H9 (cell line): ENCODE measurements around the gene LMF2. TPM values are rescaled to one million over a fixed set of nuclear protein-coding genes. Genes with fewer than 3 reads are reported as not detected.

Experiments
- DNase-seq: peaks from one replicate; pipeline ENCODE4 v3.0.0-alpha.2; 2017
- H2AFZ ChIP-seq: one replicate; pipeline ENCODE4 v1.6.1; 2013; ENCODE audit warnings: mild to moderate bottlenecking, low read length, control low read depth, moderate library complexity
- H2AK5ac ChIP-seq: 2 replicates; pipeline ENCODE4 v1.6.1; 2013; ENCODE audit warnings: low read length, control low read depth, mixed read lengths; ENCODE audit not compliant: insufficient read length
- H2BK120ac ChIP-seq: one replicate; pipeline ENCODE4 v1.6.1; 2013; ENCODE audit warnings: low read depth, mild to moderate bottlenecking, low read length, control low read depth, inconsistent platforms; ENCODE audit not compliant: poor library complexity, severe bottlenecking
- H2BK12ac ChIP-seq: 2 replicates; pipeline ENCODE4 v1.6.1; 2013; ENCODE audit warnings: low read length, control low read depth, mixed read lengths, low read depth; ENCODE audit not compliant: insufficient read length
- H2BK15ac ChIP-seq: 2 replicates; pipeline ENCODE4 v1.6.1; 2013; ENCODE audit warnings: low read depth, low read length, control low read depth
- H2BK20ac ChIP-seq: one replicate; pipeline ENCODE4 v1.6.1; 2013; ENCODE audit warnings: low read depth, mild to moderate bottlenecking, low read length, control low read depth, inconsistent platforms; ENCODE audit not compliant: poor library complexity, severe bottlenecking
- H2BK5ac ChIP-seq: 2 replicates; pipeline ENCODE4 v1.6.1; 2013; ENCODE audit warnings: low read length, control low read depth, mixed read lengths; ENCODE audit not compliant: insufficient read length
- H3K14ac ChIP-seq: 2 replicates; pipeline ENCODE4 v1.6.1; 2013; ENCODE audit warnings: low read length, control low read depth; ENCODE audit not compliant: insufficient read depth
- H3K18ac ChIP-seq: 2 replicates; pipeline ENCODE4 v1.6.1; 2013; ENCODE audit warnings: low read depth, mild to moderate bottlenecking, mixed read lengths, low read length, control low read depth; ENCODE audit not compliant: insufficient read length
- H3K23ac ChIP-seq: 2 replicates; pipeline ENCODE4 v1.6.1; 2013; ENCODE audit warnings: low read length, control low read depth, mixed read lengths, low read depth; ENCODE audit not compliant: insufficient read length
- H3K23me2 ChIP-seq: 2 replicates; pipeline ENCODE4 v1.6.1; 2013; ENCODE audit warnings: low read depth, mild to moderate bottlenecking, mixed read lengths, low read length, control low read depth; ENCODE audit not compliant: insufficient read length, poor library complexity, severe bottlenecking
- H3K27ac ChIP-seq: 2 replicates; pipeline ENCODE4 v1.5.1; 2013; ENCODE audit warnings: low read length, control low read depth, mixed read lengths, low read depth; ENCODE audit not compliant: insufficient read length
- H3K27me3 ChIP-seq: 2 replicates; pipeline ENCODE4 v1.6.1; 2013; ENCODE audit warnings: low read length, control low read depth, inconsistent platforms; ENCODE audit not compliant: insufficient read depth
- H3K4ac ChIP-seq: 2 replicates; pipeline ENCODE4 v1.6.1; 2013; ENCODE audit warnings: low read depth, mild to moderate bottlenecking, control low read depth, inconsistent platforms, low read length, moderate library complexity
- H3K4me1 ChIP-seq: 2 replicates; pipeline ENCODE4 v1.6.1; 2013; ENCODE audit warnings: low read length, control low read depth, inconsistent platforms; ENCODE audit not compliant: insufficient read depth
- H3K4me2 ChIP-seq: 2 replicates; pipeline ENCODE4 v1.6.1; 2013; ENCODE audit warnings: low read length, control low read depth, mixed read lengths; ENCODE audit not compliant: insufficient read length, insufficient read depth
- H3K56ac ChIP-seq: 2 replicates; pipeline ENCODE4 v1.6.1; 2013; ENCODE audit warnings: low read depth, mild to moderate bottlenecking, mixed read lengths, low read length, control low read depth; ENCODE audit not compliant: insufficient read length
- H3K79me1 ChIP-seq: 2 replicates; pipeline ENCODE4 v1.6.1; 2013; ENCODE audit warnings: low read depth, mild to moderate bottlenecking, moderate library complexity, low read length, control low read depth, inconsistent platforms; ENCODE audit not compliant: insufficient read depth, poor library complexity, severe bottlenecking
- H3K79me2 ChIP-seq: 2 replicates; pipeline ENCODE4 v1.6.1; 2013; ENCODE audit warnings: low read length, control low read depth, inconsistent platforms; ENCODE audit not compliant: insufficient read depth
- H3K9ac ChIP-seq: 2 replicates; pipeline ENCODE4 v1.6.1; 2013; ENCODE audit warnings: low read length, control low read depth, mixed read lengths; ENCODE audit not compliant: insufficient read length; ENCODE audit errors: extremely low read depth
- H3K9me3 ChIP-seq: one replicate; pipeline ENCODE4 v1.6.1; 2013; ENCODE audit warnings: low read depth, low read length, inconsistent platforms; ENCODE audit not compliant: control insufficient read depth
- H3T11ph ChIP-seq: one replicate; pipeline ENCODE4 v1.6.1; 2013; ENCODE audit warnings: mild to moderate bottlenecking, low read length, control low read depth, inconsistent platforms
- H4K20me1 ChIP-seq: one replicate; pipeline ENCODE4 v1.6.1; 2013; ENCODE audit not compliant: control insufficient read depth, insufficient read length, insufficient read depth
- H4K5ac ChIP-seq: 2 replicates; pipeline ENCODE4 v1.6.1; 2013; ENCODE audit warnings: low read depth, mild to moderate bottlenecking, mixed read lengths, low read length, control low read depth; ENCODE audit not compliant: insufficient read length
- H4K8ac ChIP-seq: replicated peaks from 2 replicates; pipeline ENCODE4 v1.6.1; 2013; ENCODE audit warnings: low read length, control low read depth, mixed read lengths, low read depth; ENCODE audit not compliant: insufficient read length
- H4K91ac ChIP-seq: 2 replicates; pipeline ENCODE4 v1.6.1; 2013; ENCODE audit warnings: low read depth, mild to moderate bottlenecking, moderate library complexity, mixed read lengths, low read length, control low read depth; ENCODE audit not compliant: insufficient read length
- H3K27ac Mint-ChIP-seq, 3 experiments: 2 replicates in 2 of 3; 3 replicates in 1 of 3; pipeline ENCODE4 v1.8.0; 2020 to 2021; ENCODE audit warnings: mixed read lengths in 3 of 3, mild to moderate bottlenecking in 1 of 3, moderate library complexity in 1 of 3
- H3K27me3 Mint-ChIP-seq: 2 replicates; pipeline ENCODE4 v1.8.0; 2021; ENCODE audit warnings: low read depth, mild to moderate bottlenecking, moderate library complexity, mixed read lengths
- H3K36me3 Mint-ChIP-seq, 3 experiments: 2 replicates in 2 of 3; 3 replicates in 1 of 3; pipeline ENCODE4 v1.8.0; 2020 to 2021; ENCODE audit warnings: low read depth in 3 of 3, mixed read lengths in 3 of 3; ENCODE audit not compliant: insufficient read depth in 1 of 3
- H3K4me1 Mint-ChIP-seq, 2 experiments: 2 replicates each; pipeline ENCODE4 v1.8.0; 2020; ENCODE audit warnings: mixed read lengths in 2 of 2
- H3K4me3 Mint-ChIP-seq, 2 experiments: 2 replicates in 1 of 2; 3 replicates in 1 of 2; pipeline ENCODE4 v1.8.0; 2020 to 2021; ENCODE audit warnings: mild to moderate bottlenecking in 2 of 2, mixed read lengths in 2 of 2, moderate library complexity in 1 of 2
- H3K9me3 Mint-ChIP-seq, 2 experiments: 2 replicates in 1 of 2; 3 replicates in 1 of 2; pipeline ENCODE4 v1.8.0; 2020; ENCODE audit warnings: mild to moderate bottlenecking in 2 of 2, mixed read lengths in 2 of 2, moderate library complexity in 1 of 2
- CTCF ChIP-seq: fragments of 200-600 bp; sonication (generic); conservative IDR thresholded peaks from 3 replicates; pipeline ENCODE4 v1.8.0; 2021; ENCODE audit warnings: antibody characterized with exemption, mild to moderate bottlenecking
- WGBS: extraction: QIAGEN DNeasy Blood & Tissue Kit; methylation state at CpG from one replicate; pipeline ENCODE4 v1.1.7; 2013; ENCODE audit warnings: missing lambda C conversion rate, low lambda C conversion rate, mixed read lengths; ENCODE audit not compliant: insufficient read length; ENCODE audit errors: extremely low coverage; 5-methylcytosine and 5-hydroxymethylcytosine counted together
- total RNA-seq: library from RNA; stranded (reverse); gene quantifications from 2 replicates; pipeline ENCODE4 v1.2.1, GENCODE V29; 2021

Gene LMF2
- total RNA-seq, 1 experiment from 2014 or later: 43.6 TPM

- H3K4me1 ChIP-seq: no peaks in the 10 kb centered on the region
- WGBS: no CpG with 5 or more reads among the region's 28 CpGs
- no peaks in the 10 kb centered on the region for H3K79me1 ChIP-seq
- peak overlapping the region in 1 of 3 experiments; percentile 23; a peak in 1 of 7 replicates for H3K27ac Mint-ChIP-seq
- H2AFZ ChIP-seq: no peak overlapping the region
- H4K91ac ChIP-seq: no peak overlapping the region
- DNase-seq: no peak
- no peak overlapping the region for H3K14ac ChIP-seq
- no peak overlapping the region for H2AK5ac ChIP-seq
- no peaks in the 10 kb centered on the region for H3K27me3 Mint-ChIP-seq
- H2BK20ac ChIP-seq: no peak overlapping the region
- peaks cover 26 to 85% (median 76%) of the 10 kb centered on the region in 3 experiments for H3K36me3 Mint-ChIP-seq
- no peak overlapping the region for H3K56ac ChIP-seq
- H3K79me2 ChIP-seq: no peaks in the 10 kb centered on the region
- H4K20me1 ChIP-seq: no peaks in the 10 kb centered on the region
- H3K27ac ChIP-seq: no peak overlapping the region
- H2BK12ac ChIP-seq: no peak overlapping the region
- no peaks in the 10 kb centered on the region for H3K27me3 ChIP-seq
- H3K23ac ChIP-seq: no peak overlapping the region
- no peak overlapping the region for H2BK5ac ChIP-seq
- no peaks in the 10 kb centered on the region for H3K23me2 ChIP-seq
- no peak overlapping the region for H3K4me3 Mint-ChIP-seq
- H3K9me3 ChIP-seq: no peaks in the 10 kb centered on the region
- no peak overlapping the region for H2BK120ac ChIP-seq
- no peak overlapping the region for H3K4ac ChIP-seq
- TF ChIP-seq CTCF: no peak
- no peak overlapping the region for H4K8ac ChIP-seq
- H3K18ac ChIP-seq: no peak overlapping the region
- no peak overlapping the region for H2BK15ac ChIP-seq
- no peaks in the 10 kb centered on the region for H3K9me3 Mint-ChIP-seq
- no peak overlapping the region for H4K5ac ChIP-seq
- H3K4me1 Mint-ChIP-seq: no peaks in the 10 kb centered on the region
- no peak overlapping the region for H3K4me2 ChIP-seq
- H3T11ph ChIP-seq: no peak overlapping the region
- no peak overlapping the region for H3K9ac ChIP-seq
Observed at GRCh38 chr22:50463188-50463900, 44.2 kb downstream of the LMF2 start.
